NCI-H2029 treated with DMSO at 0.1 percent for 48 hours (cell line): ENCODE data around the gene SLC7A14.

Experiments used
- DNase-seq: peaks from one replicate; lab custom pipeline; 2025; lab: John Stamatoyannopoulos, UW

Gene SLC7A14

GRCh38 chr3:170425491-170426239 lies 160.2 kb downstream of the SLC7A14 start:
- no peak for DNase-seq

- no peak for DNase-seq
Observed at GRCh38 chr3:170424879-170425278, 161.0 kb downstream of the SLC7A14 start.

DNA sequence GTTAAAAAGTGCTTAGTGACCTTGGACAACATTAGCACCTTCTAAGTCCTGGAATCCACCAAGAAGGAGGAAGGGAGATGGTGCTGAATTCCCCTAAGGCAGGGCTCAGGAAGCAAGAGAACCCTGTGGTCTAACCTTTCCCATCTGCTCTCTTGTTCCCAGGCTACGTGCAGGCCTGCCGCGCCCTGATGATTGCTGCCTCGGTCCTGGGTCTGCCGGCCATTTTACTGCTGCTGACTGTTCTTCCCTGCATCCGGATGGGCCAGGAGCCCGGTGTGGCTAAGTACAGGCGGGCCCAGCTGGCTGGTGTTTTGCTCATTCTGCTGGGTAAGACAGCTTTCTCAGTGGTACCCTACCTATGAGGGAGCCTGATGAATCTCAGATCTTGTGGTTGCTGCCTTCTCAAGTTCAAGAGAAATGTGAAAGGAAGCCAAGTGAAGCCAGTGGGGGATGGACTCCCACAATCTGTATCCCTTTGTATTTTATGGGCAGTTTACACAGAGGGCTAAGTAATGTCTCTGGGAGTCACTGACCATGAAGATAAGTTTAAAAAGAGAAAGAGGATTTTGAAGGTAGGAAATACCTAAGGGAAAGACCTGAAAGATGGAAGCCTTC lies 162.8 kb downstream of the SLC7A14 start:
- no peak for DNase-seq

DNA sequence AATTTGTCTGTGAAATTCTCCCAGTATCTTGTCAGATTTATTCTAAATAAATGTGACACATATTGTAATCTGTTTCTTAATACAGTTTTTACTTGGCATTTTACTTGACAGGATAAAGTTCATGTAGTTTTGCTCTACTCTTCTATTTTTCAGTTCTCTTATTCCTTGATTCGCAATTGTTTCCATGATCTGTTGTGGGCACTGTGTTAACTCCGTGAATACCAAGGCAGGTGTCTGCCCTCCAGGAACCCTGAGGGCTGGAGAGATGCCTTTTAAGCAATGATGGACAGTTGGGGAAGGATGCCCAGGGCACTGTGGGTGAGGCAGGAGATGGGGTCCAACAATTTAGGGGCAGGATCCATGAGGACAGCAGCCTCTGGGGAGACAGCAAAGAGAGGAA lies 164.1 kb downstream of the SLC7A14 start:
- DNase-seq = no peak

- no peak for DNase-seq
Observed at GRCh38 chr3:170421111-170421641, 164.7 kb downstream of the SLC7A14 start.

GRCh38 chr3:170420307-170420821 lies 165.5 kb downstream of the SLC7A14 start:
- no peak for DNase-seq

- DNase-seq = no peak
Observed at GRCh38 chr3:170419557-170420087, 166.3 kb downstream of the SLC7A14 start.

GRCh38 chr3:170418422-170419398 lies 167.2 kb downstream of the SLC7A14 start, which contains the start of gene CLDN11:
CLDN11 (plus strand) TSS chr3:170418868; CDS start chr3:170419067, 199 bp downstream.
- no peak for DNase-seq

GRCh38 chr3:170417090-170417489 lies 168.8 kb downstream of the SLC7A14 start:
- no peak for DNase-seq

- DNase-seq = peak; percentile 80
Observed at GRCh38 chr3:170414202-170414663, 171.6 kb downstream of the SLC7A14 start.

- no peak for DNase-seq
Observed at GRCh38 chr3:170413291-170413690, 172.6 kb downstream of the SLC7A14 start.

DNA sequence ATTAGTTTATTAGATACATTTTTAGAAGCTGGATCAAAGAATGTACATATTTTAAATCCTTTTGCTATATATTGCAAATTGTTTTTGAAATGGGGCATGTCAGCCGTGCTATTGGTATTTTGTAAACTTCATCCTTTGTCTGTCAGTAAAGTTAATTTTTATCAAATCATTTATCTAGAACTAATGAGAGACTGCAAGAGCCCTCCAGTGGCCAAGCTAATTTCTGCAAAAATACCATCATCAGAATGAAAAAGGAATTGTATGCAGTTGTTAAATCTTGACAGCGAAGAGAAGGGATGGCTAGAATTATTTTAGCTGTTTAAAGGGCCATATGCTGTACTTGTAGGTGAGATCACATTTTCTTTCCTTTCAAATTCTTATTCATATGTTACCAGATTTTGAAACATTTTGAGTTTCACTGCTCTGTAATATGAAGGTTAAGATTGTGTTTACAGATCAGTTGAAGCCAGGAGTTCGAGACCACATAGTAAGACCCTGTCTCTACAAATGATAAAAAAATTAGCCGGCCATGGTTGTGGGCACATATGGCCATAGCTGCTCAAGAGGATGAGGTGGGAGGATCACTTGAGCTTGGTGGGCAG lies 175.3 kb downstream of the SLC7A14 start:
- no peak for DNase-seq
